ENCODE data around the gene MACROD2. TPM values are rescaled to one million over a fixed set of nuclear protein-coding genes. Genes with fewer than 3 reads are reported as not detected.

The MACROD2 gene
- total RNA-seq, 1 experiment from 2014 or later, result 3.7 TPM

DNA sequence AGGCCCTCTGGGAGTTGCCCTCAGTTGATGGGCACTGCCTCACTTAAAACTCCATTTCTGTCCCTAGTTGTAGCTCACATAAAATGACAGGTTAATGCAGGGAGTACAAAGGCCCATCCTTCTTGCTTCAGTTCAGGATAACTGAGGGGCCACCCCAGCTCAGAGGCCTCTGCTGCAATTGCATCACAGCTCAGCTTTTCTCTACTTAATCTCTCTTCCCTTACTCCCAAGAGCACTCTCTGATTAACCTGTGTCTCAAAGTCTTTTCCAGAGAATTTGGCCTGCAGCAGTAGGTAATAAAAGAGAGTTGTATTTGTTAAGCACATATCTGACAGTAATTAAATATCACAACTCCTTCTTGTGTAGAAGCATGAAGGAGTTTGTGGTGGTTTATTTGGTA lies 383.0 kb downstream of the MACROD2 start:
- no peak overlapping the region for H3K27ac ChIP-seq (ENCODE audit: low read depth, low read length)
- POLR2A ChIA-PET, result no interaction called here
- no peaks in the 10 kb centered on the region for H3K9me3 ChIP-seq (ENCODE audit: control insufficient read depth in 1 of 2, insufficient read depth in 1 of 2, low read depth in 1 of 2, low read length in 2 of 2)
- CTCF ChIA-PET, result no interaction called here
- H3K27me3 ChIP-seq (ENCODE audit: insufficient read depth, low read length), result no peaks in the 10 kb centered on the region
- intact Hi-C loops (cut with micrococcal nuclease), result no loop called here
- TF ChIP-seq ZNF274 (IDR thresholded peaks at IDR 0.05; ENCODE audit: low read depth, low read length) (no peak), CEBPB (IDR thresholded peaks at IDR 0.05; ENCODE audit: low read depth) (no peak), SIN3A (IDR thresholded peaks at IDR 0.05; ENCODE audit: low read depth) (no peak), SRF (IDR thresholded peaks at IDR 0.05; ENCODE audit: low read depth) (no peak), TCF7L2 (IDR thresholded peaks at IDR 0.05; ENCODE audit: borderline replicate concordance, extremely low read depth, insufficient read depth, insufficient read length) (no peak), EZH2 (IDR thresholded peaks at IDR 0.05) (no peak)
- TF ChIP-seq, protein P1, sequence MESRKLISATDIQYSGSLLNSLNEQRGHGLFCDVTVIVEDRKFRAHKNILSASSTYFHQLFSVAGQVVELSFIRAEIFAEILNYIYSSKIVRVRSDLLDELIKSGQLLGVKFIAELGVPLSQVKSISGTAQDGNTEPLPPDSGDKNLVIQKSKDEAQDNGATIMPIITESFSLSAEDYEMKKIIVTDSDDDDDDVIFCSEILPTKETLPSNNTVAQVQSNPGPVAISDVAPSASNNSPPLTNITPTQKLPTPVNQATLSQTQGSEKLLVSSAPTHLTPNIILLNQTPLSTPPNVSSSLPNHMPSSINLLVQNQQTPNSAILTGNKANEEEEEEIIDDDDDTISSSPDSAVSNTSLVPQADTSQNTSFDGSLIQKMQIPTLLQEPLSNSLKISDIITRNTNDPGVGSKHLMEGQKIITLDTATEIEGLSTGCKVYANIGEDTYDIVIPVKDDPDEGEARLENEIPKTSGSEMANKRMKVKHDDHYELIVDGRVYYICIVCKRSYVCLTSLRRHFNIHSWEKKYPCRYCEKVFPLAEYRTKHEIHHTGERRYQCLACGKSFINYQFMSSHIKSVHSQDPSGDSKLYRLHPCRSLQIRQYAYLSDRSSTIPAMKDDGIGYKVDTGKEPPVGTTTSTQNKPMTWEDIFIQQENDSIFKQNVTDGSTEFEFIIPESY (IDR thresholded peaks at IDR 0.05; ENCODE audit: extremely low read depth, insufficient replicate concordance, low read length), result no peak
- BruUV-seq (replicated peaks), result no TSS peak
- no peaks in the 10 kb centered on the region for H3K4me1 ChIP-seq (ENCODE audit: control insufficient read depth in 1 of 2, insufficient read depth in 2 of 2, low read length in 2 of 2)
- no peak overlapping the region for H3K4me3 ChIP-seq (replicated peaks in 1 of 2; ENCODE audit: low read depth in 1 of 2, low read length in 2 of 2)
- H3K4me2 ChIP-seq (ENCODE audit: low read length), result no peak overlapping the region
- no peaks in the 10 kb centered on the region for H3K9me2 ChIP-seq (ENCODE audit: insufficient read depth)
- H2AFZ ChIP-seq (ENCODE audit: low read depth, low read length, poor library complexity, severe bottlenecking), result no peak overlapping the region
- H4K20me1 ChIP-seq (ENCODE audit: insufficient read depth), result no peaks in the 10 kb centered on the region; the same call in 1 of the 2 replicates
- RAD21 ChIA-PET (ENCODE audit: low non-redundant PET in 1 of 2, low total read pairs in 2 of 2, uncharacterized antibody in 2 of 2, unreplicated experiment in 2 of 2), result no interaction called here
- H3K36me3 ChIP-seq (ENCODE audit: control insufficient read depth in 1 of 2, insufficient read depth in 2 of 2, low read length in 2 of 2), result no peaks in the 10 kb centered on the region
- DNase-seq (ENCODE audit: low read depth, low spot score) (no peak), ATAC-seq (no peak)
- H3K79me2 ChIP-seq (ENCODE audit: insufficient read depth, low read length), result no peaks in the 10 kb centered on the region
- H3K9ac ChIP-seq (ENCODE audit: low read length), result no peak overlapping the region

DNA sequence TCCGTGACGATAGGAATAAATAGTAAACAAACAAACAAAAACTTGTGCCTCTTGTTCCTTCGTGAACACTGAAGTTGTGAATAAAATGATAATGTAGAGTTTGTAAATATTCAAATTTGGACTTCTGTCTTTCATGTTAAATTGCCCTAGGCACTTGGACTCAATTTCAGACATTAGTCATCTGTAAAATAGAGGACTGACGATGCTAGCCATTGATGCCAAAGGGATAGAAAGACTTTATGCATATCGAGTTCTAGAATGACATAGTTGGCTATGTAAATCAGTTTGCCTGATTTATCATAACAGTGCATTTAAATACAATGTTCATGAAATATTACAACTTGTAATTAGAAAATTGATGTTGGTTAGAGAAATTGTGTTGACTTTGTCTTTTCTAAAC lies 388.0 kb downstream of the MACROD2 start:
- RAD21 ChIA-PET (ENCODE audit: low non-redundant PET in 1 of 2, low total read pairs in 2 of 2, uncharacterized antibody in 2 of 2, unreplicated experiment in 2 of 2), result no interaction called here
- Histone ChIP-seq H3K27me3 (ENCODE audit: insufficient read depth, low read length) (no peaks in the 10 kb centered on the region), H3K79me2 (ENCODE audit: insufficient read depth, low read length) (no peaks in the 10 kb centered on the region), H3K4me3 (replicated peaks in 1 of 2; ENCODE audit: low read depth in 1 of 2, low read length in 2 of 2) (no peak overlapping the region), H3K27ac (ENCODE audit: low read depth, low read length) (no peak overlapping the region), H3K4me2 (ENCODE audit: low read length) (no peak overlapping the region), H3K36me3 (ENCODE audit: control insufficient read depth in 1 of 2, insufficient read depth in 2 of 2, low read length in 2 of 2) (no peaks in the 10 kb centered on the region), H3K9me3 (ENCODE audit: control insufficient read depth in 1 of 2, insufficient read depth in 1 of 2, low read depth in 1 of 2, low read length in 2 of 2) (no peaks in the 10 kb centered on the region), H4K20me1 (ENCODE audit: insufficient read depth) (no peaks in the 10 kb centered on the region; the same call in 1 of the 2 replicates), H3K9me2 (ENCODE audit: insufficient read depth) (no peaks in the 10 kb centered on the region), H3K9ac (ENCODE audit: low read length) (no peak overlapping the region), H3K4me1 (ENCODE audit: control insufficient read depth in 1 of 2, insufficient read depth in 2 of 2, low read length in 2 of 2) (no peaks in the 10 kb centered on the region), H2AFZ (ENCODE audit: low read depth, low read length, poor library complexity, severe bottlenecking) (no peak overlapping the region)
- CTCF ChIA-PET, result no interaction called here
- POLR2A ChIA-PET, result no interaction called here
- no peak for DNase-seq (ENCODE audit: low read depth, low spot score)
- TF ChIP-seq POLR2A (IDR thresholded peaks at IDR 0.05; ENCODE audit: borderline replicate concordance, extremely low read depth, insufficient read depth, insufficient read length), result no peak
- TF ChIP-seq, protein P2, sequence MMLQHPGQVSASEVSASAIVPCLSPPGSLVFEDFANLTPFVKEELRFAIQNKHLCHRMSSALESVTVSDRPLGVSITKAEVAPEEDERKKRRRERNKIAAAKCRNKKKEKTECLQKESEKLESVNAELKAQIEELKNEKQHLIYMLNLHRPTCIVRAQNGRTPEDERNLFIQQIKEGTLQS (IDR thresholded peaks at IDR 0.05), result no peak
- no peak for TF ChIP-seq EZH2phosphoT487 (IDR thresholded peaks at IDR 0.05; ENCODE audit: borderline replicate concordance)
- no peak for TF ChIP-seq ELF1 (IDR thresholded peaks at IDR 0.05; ENCODE audit: borderline replicate concordance, low read depth)
- TF ChIP-seq EZH2 (IDR thresholded peaks at IDR 0.05), result no peak
- no peak for TF ChIP-seq YY1 (IDR thresholded peaks at IDR 0.05; ENCODE audit: extremely low read depth, insufficient replicate concordance, low read depth, low read length)
- TF ChIP-seq SIN3A (IDR thresholded peaks at IDR 0.05; ENCODE audit: low read depth), result no peak
- no peak for TF ChIP-seq ZNF274 (IDR thresholded peaks at IDR 0.05; ENCODE audit: low read depth, low read length)
- no peak for TF ChIP-seq RAD21 (IDR thresholded peaks at IDR 0.05; ENCODE audit: low read depth)
- no peak for TF ChIP-seq CBX3 (IDR thresholded peaks at IDR 0.05; ENCODE audit: low read depth)
- no peak for TF ChIP-seq TCF7L2 (IDR thresholded peaks at IDR 0.05; ENCODE audit: borderline replicate concordance, extremely low read depth, insufficient read depth, insufficient read length)
- TF ChIP-seq ZFX (IDR thresholded peaks at IDR 0.05), result no peak
- intact Hi-C loops (cut with micrococcal nuclease), result no loop called here
- BruUV-seq (replicated peaks), result no TSS peak
- no peak for ATAC-seq

Data from HCT116 (cell line).